CD4-positive, alpha-beta T cell (primary cell): ENCODE data around the gene FOSL2. TPM values are rescaled to one million over a fixed set of nuclear protein-coding genes. Genes with fewer than 3 reads are reported as not detected.

Experiments
- ATAC-seq: fragments of 200-7000 bp; cut with Tn5 transposase; one replicate; pipeline ENCODE4 v1.10.0; 2022; ENCODE audit warnings: mild to moderate bottlenecking; ENCODE audit not compliant: poor library complexity
- CTCF ChIA-PET: fragments of 350-600 bp; sonication (Branson Sonifier 250); formaldehyde crosslinking; loops from one replicate; lab custom pipeline; 2021; ENCODE audit warnings: antibody characterized with exemption, inconsistent platforms; lab: Charles Lee
- POLR2A ChIA-PET: fragments of 350-600 bp; sonication (Branson Sonifier 250); formaldehyde crosslinking; loops from one replicate; lab custom pipeline; 2021; ENCODE audit warnings: antibody characterized with exemption, inconsistent platforms; lab: Charles Lee
- DNase-seq, 14 experiments: peaks; one replicate each; pipeline ENCODE4 v3.0.0-alpha.2; 2013 to 2020; ENCODE audit warnings: mixed read lengths in 2 of 14
- H3K27ac ChIP-seq, 2 donors: one replicate each; pipeline versions ENCODE4 v1.5.1 to v1.7.0; 2013; ENCODE audit warnings: low read length in 2 of 2, low read depth in 1 of 2, mild to moderate bottlenecking in 1 of 2
- H3K27me3 ChIP-seq, 2 experiments: 1 replicate in 1 of 2; 2 replicates in 1 of 2; pipeline versions ENCODE4 v1.6.1 to v1.7.0; 2013; ENCODE audit warnings: low read length in 2 of 2, control low read depth in 1 of 2, mild to moderate bottlenecking in 1 of 2, moderate library complexity in 1 of 2; ENCODE audit not compliant: insufficient read depth in 2 of 2, control insufficient read depth in 1 of 2
- H3K36me3 ChIP-seq: one replicate; pipeline ENCODE4 v1.6.1; 2013; ENCODE audit warnings: low read length, control low read depth; ENCODE audit not compliant: insufficient read depth
- H3K4me1 ChIP-seq: one replicate; pipeline ENCODE4 v1.6.1; 2013; ENCODE audit warnings: low read length, control low read depth; ENCODE audit not compliant: insufficient read depth
- H3K4me3 ChIP-seq: one replicate; pipeline ENCODE4 v1.5.1; 2013; ENCODE audit warnings: mild to moderate bottlenecking, low read length, moderate library complexity
- H3K9me3 ChIP-seq, 2 experiments: 1 replicate in 1 of 2; 2 replicates in 1 of 2; pipeline versions ENCODE4 v1.6.1 to v1.7.0; 2013; ENCODE audit warnings: low read length in 2 of 2, mild to moderate bottlenecking in 2 of 2, control low read depth in 1 of 2, moderate library complexity in 1 of 2; ENCODE audit not compliant: control insufficient read depth in 1 of 2, insufficient read depth in 1 of 2
- H3K27ac Mint-ChIP-seq: one replicate; pipeline ENCODE4 v1.8.0; 2020; ENCODE audit warnings: mixed read lengths
- H3K27me3 Mint-ChIP-seq: one replicate; pipeline ENCODE4 v1.8.0; 2021; ENCODE audit warnings: mixed read lengths
- H3K36me3 Mint-ChIP-seq: one replicate; pipeline ENCODE4 v1.8.0; 2021; ENCODE audit warnings: low read depth, mixed read lengths
- H3K4me1 Mint-ChIP-seq: one replicate; pipeline ENCODE4 v1.8.0; 2021; ENCODE audit warnings: low read depth, mixed read lengths
- H3K4me3 Mint-ChIP-seq: one replicate; pipeline ENCODE4 v1.8.0; 2020; ENCODE audit warnings: mild to moderate bottlenecking, mixed read lengths
- H3K9me3 Mint-ChIP-seq: one replicate; pipeline ENCODE4 v1.8.0; 2020; ENCODE audit warnings: mixed read lengths
- intact Hi-C, 2 experiments: fragments of 100-400 bp; cut with DNase I in 1 of 2; cut with micrococcal nuclease in 1 of 2; formaldehyde crosslinking; loops; one replicate each; pipeline versions ENCODE4 v1.15.1 to v1.9.0; 2023 to 2025; cut with DNase I, micrococcal nuclease
- total RNA-seq, 174 experiments: library from RNA in 2 of 174; stranded (reverse) in 2 of 174; gene quantifications; one replicate each; pipeline ENCODE4 v1.2.3 and lab custom pipeline; 2021 to 2026
- TF ChIP-seq, protein P1 (sequence below): fragments of 200-600 bp; IDR thresholded peaks from one replicate; pipeline ENCODE4 v1.8.0; 2022; ENCODE audit warnings: antibody characterized with exemption, mild to moderate bottlenecking

Gene FOSL2
- total RNA-seq, 2 experiments from 2014 or later: 152 to 155 TPM

DNA sequence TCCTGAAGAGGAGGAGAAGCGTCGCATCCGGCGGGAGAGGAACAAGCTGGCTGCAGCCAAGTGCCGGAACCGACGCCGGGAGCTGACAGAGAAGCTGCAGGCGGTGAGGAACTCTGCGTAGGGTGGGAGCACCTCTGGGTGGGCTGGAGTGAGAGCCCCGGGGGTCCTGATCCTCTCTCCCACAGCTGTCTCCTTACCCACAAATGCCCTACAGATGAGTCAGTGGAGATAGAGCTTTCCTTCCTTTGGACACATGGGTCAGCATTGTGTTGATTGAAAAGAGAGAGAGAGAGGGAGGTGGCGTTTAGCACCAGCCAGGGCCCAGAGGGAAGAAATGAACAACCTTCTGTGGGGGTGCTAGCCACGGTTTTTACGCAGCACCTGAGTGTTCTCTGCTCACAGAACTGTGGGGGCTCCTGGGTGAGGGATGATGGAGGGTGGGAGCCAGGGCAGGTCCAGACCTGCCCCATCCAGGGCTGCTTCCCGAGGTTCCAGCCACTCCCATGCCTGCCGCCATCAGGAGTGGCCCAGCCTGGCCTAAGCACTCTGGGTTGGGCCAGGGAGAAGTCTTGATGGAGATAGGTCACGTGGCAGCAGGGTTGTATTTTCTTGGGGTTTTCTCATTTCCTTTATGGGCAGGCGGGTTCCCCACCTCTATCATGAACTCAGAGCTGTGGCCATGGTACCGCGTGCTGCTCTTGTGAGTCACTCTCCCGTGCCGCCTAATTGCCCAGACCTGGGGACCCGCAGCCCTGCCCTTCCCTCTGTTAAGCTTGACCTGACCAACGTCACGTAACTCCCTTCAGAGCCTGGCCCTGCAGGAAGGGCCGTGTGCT, 16.3 kb downstream of the FOSL2 start:
- POLR2A ChIA-PET: interaction anchor here (1.2 to 6.7 kb wide), 5 partner anchors 8 to 519 kb away, joined by 3 to 46 read pairs (median 3); partner anchors contain the start of genes BABAM2, FOSL2, PPP1CB and RBKS
- H3K27me3 Mint-ChIP-seq: no peaks in the 10 kb centered on the region
- no peaks in the 10 kb centered on the region for H3K36me3 Mint-ChIP-seq
- Histone ChIP-seq H3K36me3 (peaks cover 45% of the 10 kb centered on the region), H3K27me3 (no peaks in the 10 kb centered on the region), H3K4me3 (no peak overlapping the region), H3K27ac (peak overlapping the region; percentile 48 to 85), H3K9me3 (no peaks in the 10 kb centered on the region), H3K4me1 (peaks cover 74% of the 10 kb centered on the region)
- H3K4me1 Mint-ChIP-seq: peaks cover 61% of the 10 kb centered on the region
- H3K9me3 Mint-ChIP-seq: no peaks in the 10 kb centered on the region
- peak overlapping the region; percentile 90 for H3K27ac Mint-ChIP-seq
- ATAC-seq (peak; percentile 48), DNase-seq (peak; percentile 45 to 92 (median 62))
- peak overlapping the region; percentile 76 for H3K4me3 Mint-ChIP-seq
- TF ChIP-seq, protein P1, sequence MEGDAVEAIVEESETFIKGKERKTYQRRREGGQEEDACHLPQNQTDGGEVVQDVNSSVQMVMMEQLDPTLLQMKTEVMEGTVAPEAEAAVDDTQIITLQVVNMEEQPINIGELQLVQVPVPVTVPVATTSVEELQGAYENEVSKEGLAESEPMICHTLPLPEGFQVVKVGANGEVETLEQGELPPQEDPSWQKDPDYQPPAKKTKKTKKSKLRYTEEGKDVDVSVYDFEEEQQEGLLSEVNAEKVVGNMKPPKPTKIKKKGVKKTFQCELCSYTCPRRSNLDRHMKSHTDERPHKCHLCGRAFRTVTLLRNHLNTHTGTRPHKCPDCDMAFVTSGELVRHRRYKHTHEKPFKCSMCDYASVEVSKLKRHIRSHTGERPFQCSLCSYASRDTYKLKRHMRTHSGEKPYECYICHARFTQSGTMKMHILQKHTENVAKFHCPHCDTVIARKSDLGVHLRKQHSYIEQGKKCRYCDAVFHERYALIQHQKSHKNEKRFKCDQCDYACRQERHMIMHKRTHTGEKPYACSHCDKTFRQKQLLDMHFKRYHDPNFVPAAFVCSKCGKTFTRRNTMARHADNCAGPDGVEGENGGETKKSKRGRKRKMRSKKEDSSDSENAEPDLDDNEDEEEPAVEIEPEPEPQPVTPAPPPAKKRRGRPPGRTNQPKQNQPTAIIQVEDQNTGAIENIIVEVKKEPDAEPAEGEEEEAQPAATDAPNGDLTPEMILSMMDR: no peak
- intact Hi-C loops: loop anchor here (2.0 to 5.0 kb wide), 5 partner anchors 16 to 517 kb away; partner anchors contain the start of genes BABAM2 (in 1 of the 2), FOSL2 (in 1 of the 2) and RBKS (in 1 of the 2)
- CTCF ChIA-PET: no interaction called here

DNA sequence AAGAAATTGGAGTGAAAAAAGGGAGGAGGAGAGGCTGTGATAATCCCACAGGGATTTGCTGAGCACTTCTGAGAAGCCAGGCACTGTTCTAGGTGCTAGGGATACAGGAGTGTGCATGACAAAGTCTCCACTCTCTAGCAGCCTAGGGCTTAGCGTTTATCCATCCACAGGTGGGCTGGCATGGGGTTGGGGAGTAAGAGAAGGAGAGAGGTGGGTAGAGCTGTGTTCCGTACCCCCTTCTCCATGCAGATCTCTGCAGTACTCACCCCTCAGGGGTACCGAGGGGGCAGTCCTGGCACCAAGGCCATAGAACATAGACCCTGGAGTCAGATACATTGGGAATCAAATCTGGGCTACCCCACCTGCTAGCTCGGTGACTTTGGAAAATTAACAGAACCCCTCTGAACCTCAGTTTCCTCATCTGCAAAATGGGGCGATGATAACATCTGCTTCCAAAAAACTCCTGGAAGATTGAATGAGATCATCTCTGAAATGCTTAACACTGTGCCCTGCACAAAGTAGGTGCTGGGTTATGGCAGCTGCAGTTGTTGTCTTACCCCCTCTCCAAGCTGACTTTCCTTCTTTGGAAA, 18.6 kb downstream of the FOSL2 start:
- Histone ChIP-seq H3K27ac (peak overlapping the region; percentile 13 to 87), H3K36me3 (peaks cover 37% of the 10 kb centered on the region), H3K4me3 (no peak overlapping the region), H3K27me3 (no peaks in the 10 kb centered on the region), H3K4me1 (peaks cover 62% of the 10 kb centered on the region), H3K9me3 (no peaks in the 10 kb centered on the region)
- Mint-ChIP-seq H3K4me3 (no peak overlapping the region), H3K36me3 (no peaks in the 10 kb centered on the region), H3K27ac (peak overlapping the region; percentile 90), H3K4me1 (peaks cover 57% of the 10 kb centered on the region), H3K27me3 (no peaks in the 10 kb centered on the region), H3K9me3 (no peaks in the 10 kb centered on the region)
- ChIA-PET CTCF (no interaction called here), POLR2A (interaction anchor here (2.2 to 6.7 kb wide), 2 partner anchors 12 to 20 kb away, joined by 10 to 46 read pairs; partner anchors contain the start of gene FOSL2)
- TF ChIP-seq, protein P1: no peak
- intact Hi-C loops: loop anchor here in 1 of 2 experiments (2.0 kb wide), 1 partner anchor 18 kb away; the partner anchor contains the start of gene FOSL2
- ATAC-seq: no peak
- peak in 1 of 14 experiments; percentile 20 for DNase-seq

GRCh38 chr2:28411956-28412609, 19.4 kb downstream of the FOSL2 start:
- Mint-ChIP-seq H3K9me3 (no peaks in the 10 kb centered on the region), H3K27ac (peak overlapping the region; percentile 90), H3K4me1 (peaks cover 49% of the 10 kb centered on the region), H3K4me3 (no peak overlapping the region), H3K27me3 (no peaks in the 10 kb centered on the region), H3K36me3 (no peaks in the 10 kb centered on the region)
- peaks cover 37% of the 10 kb centered on the region for H3K36me3 ChIP-seq
- TF ChIP-seq, protein P1: no peak
- no peak overlapping the region for H3K4me3 ChIP-seq
- ChIA-PET CTCF (no interaction called here), POLR2A (interaction anchor here (0.9 to 6.7 kb wide), 4 partner anchors 11 to 20 kb away, joined by 3 to 46 read pairs (median 6); partner anchors contain the start of gene FOSL2)
- no peak overlapping the region for H3K27ac ChIP-seq
- peaks cover 53% of the 10 kb centered on the region for H3K4me1 ChIP-seq
- ATAC-seq (no peak), DNase-seq (peak in 1 of 14 experiments; percentile 29)
- H3K27me3 ChIP-seq: no peaks in the 10 kb centered on the region
- no peaks in the 10 kb centered on the region for H3K9me3 ChIP-seq
- intact Hi-C loops: loop anchor here in 1 of 2 experiments (2.0 kb wide), 1 partner anchor 19 kb away; the partner anchor contains the start of gene FOSL2
